HCT116 (cell line): ENCODE measurements around the gene SEPHS2. TPM values are rescaled to one million over a fixed set of nuclear protein-coding genes. Genes with fewer than 3 reads are reported as not detected.

Experiments used
- ATAC-seq: fragments of 200-7000 bp; cut with Tn5 transposase; 2 replicates; pipeline ENCODE4 v1.9.1; 2020; ENCODE audit warnings: mild to moderate bottlenecking, moderate library complexity
- BruUV-seq: library from RNA; stranded (reverse); fragments of 400-500 nt; replicated peaks from 2 replicates; lab custom pipeline; 2021; lab: Mats Ljungman, UMichigan
- CTCF ChIA-PET: fragments of 300-600 bp; sonication (Branson Sonifier 250); formaldehyde crosslinking; loops from one replicate; lab custom pipeline; 2021; ENCODE audit warnings: antibody characterized with exemption; lab: Charles Lee
- POLR2A ChIA-PET: fragments of 300-600, 350-600 bp; sonication (Branson Sonifier 250); formaldehyde crosslinking; loops from one replicate; lab custom pipeline; 2021; ENCODE audit warnings: antibody characterized with exemption; lab: Charles Lee
- RAD21 ChIA-PET, 2 experiments: fragments of 300-600 bp; sonication (Branson Sonifier 250); formaldehyde crosslinking; loops; one replicate each; lab custom pipeline; 2023; ENCODE audit warnings: low total read pairs in 2 of 2; ENCODE audit not compliant: uncharacterized antibody in 2 of 2, unreplicated experiment in 2 of 2, low non-redundant PET in 1 of 2; lab: Charles Lee
- DNase-seq: peaks from one replicate; pipeline ENCODE4 v3.0.0-alpha.2; 2010; ENCODE audit warnings: low read depth, low spot score
- H2AFZ ChIP-seq: fragments of 200-600 bp; shearing (Covaris generic), sonication (generic); 2 replicates; pipeline ENCODE4 v1.6.1; 2017; ENCODE audit warnings: low read depth, mixed run types, mixed read lengths, antibody characterized with exemption, low read length; ENCODE audit not compliant: poor library complexity, severe bottlenecking
- H3K27ac ChIP-seq: 2 replicates; pipeline ENCODE4 v1.5.1; 2012; ENCODE audit warnings: low read depth, low read length
- H3K27me3 ChIP-seq: fragments of 200-600 bp; sonication (generic); 2 replicates; pipeline ENCODE4 v1.6.1; 2016; ENCODE audit warnings: mixed run types, low read length, mixed read lengths; ENCODE audit not compliant: insufficient read depth
- H3K36me3 ChIP-seq, 2 experiments: fragments of 200-500 bp in 1 of 2; fragments of 200-600 bp in 1 of 2; sonication (Bioruptor generic) in 1 of 2; sonication (generic) in 1 of 2; 2 replicates each; pipeline versions ENCODE4 v1.5.1 to v1.6.1; 2014 to 2016; ENCODE audit warnings: low read length in 2 of 2, inconsistent platforms in 1 of 2, mixed read lengths in 1 of 2, mixed run types in 1 of 2; ENCODE audit not compliant: insufficient read depth in 2 of 2, control insufficient read depth in 1 of 2
- H3K4me1 ChIP-seq, 2 experiments: fragments of 200-600 bp in 1 of 2; sonication (generic) in 1 of 2; 2 replicates each; pipeline versions ENCODE4 v1.5.1 to v1.6.1; 2012 to 2017; ENCODE audit warnings: low read length in 2 of 2, inconsistent platforms in 1 of 2, mild to moderate bottlenecking in 1 of 2, mixed read lengths in 1 of 2, mixed run types in 1 of 2, moderate library complexity in 1 of 2; ENCODE audit not compliant: insufficient read depth in 2 of 2, control insufficient read depth in 1 of 2
- H3K4me2 ChIP-seq: fragments of 200-600 bp; sonication (generic); 2 replicates; pipeline ENCODE4 v1.6.1; 2017; ENCODE audit warnings: mixed run types, low read length, mixed read lengths
- H3K4me3 ChIP-seq, 2 experiments: fragments of 200-600 bp in 1 of 2; sonication (generic) in 1 of 2; replicated peaks in 1 of 2; 2 replicates each; pipeline ENCODE4 v1.5.1; 2011 to 2016; ENCODE audit warnings: low read length in 2 of 2, control low read depth in 1 of 2, low read depth in 1 of 2, mild to moderate bottlenecking in 1 of 2, mixed read lengths in 1 of 2, mixed run types in 1 of 2
- H3K79me2 ChIP-seq: fragments of 200-600 bp; sonication (generic); 2 replicates; pipeline ENCODE4 v1.6.1; 2017; ENCODE audit warnings: mild to moderate bottlenecking, mixed run types, low read length, moderate library complexity, mixed read lengths; ENCODE audit not compliant: insufficient read depth
- H3K9ac ChIP-seq: fragments of 200-600 bp; sonication (generic); 2 replicates; pipeline ENCODE4 v1.6.1; 2016; ENCODE audit warnings: low read length, mixed read lengths
- H3K9me2 ChIP-seq: fragments of 200-600 bp; sonication (generic), shearing (Covaris generic); 2 replicates; pipeline ENCODE4 v1.6.1; 2017; ENCODE audit warnings: mixed run types, mild to moderate bottlenecking, moderate library complexity; ENCODE audit not compliant: insufficient read depth
- H3K9me3 ChIP-seq, 2 experiments: fragments of 200-500 bp in 1 of 2; fragments of 200-600 bp in 1 of 2; sonication (Bioruptor generic) in 1 of 2; sonication (generic) in 1 of 2; 2 replicates each; pipeline ENCODE4 v1.6.1; 2014 to 2017; ENCODE audit warnings: low read length in 2 of 2, mixed read lengths in 2 of 2, inconsistent platforms in 1 of 2, low read depth in 1 of 2, mild to moderate bottlenecking in 1 of 2, mixed run types in 1 of 2, moderate library complexity in 1 of 2; ENCODE audit not compliant: control insufficient read depth in 1 of 2, insufficient read depth in 1 of 2
- H4K20me1 ChIP-seq: fragments of 200-600 bp; sonication (generic), shearing (Covaris generic); 2 replicates; pipeline ENCODE4 v1.6.1; 2017; ENCODE audit warnings: mixed run types, mild to moderate bottlenecking, moderate library complexity; ENCODE audit not compliant: insufficient read depth
- CBX3 ChIP-seq: IDR thresholded peaks from 2 replicates; pipeline ENCODE4 v1.6.1; 2012; ENCODE audit warnings: low read depth
- CEBPB ChIP-seq: IDR thresholded peaks from 2 replicates; pipeline ENCODE4 v1.6.1; 2012; ENCODE audit warnings: low read depth
- EGR1 ChIP-seq: IDR thresholded peaks from 2 replicates; pipeline ENCODE4 v1.6.1; 2012; ENCODE audit warnings: low read depth
- ELF1 ChIP-seq: IDR thresholded peaks from 2 replicates; pipeline ENCODE4 v1.6.1; 2012; ENCODE audit warnings: low read depth, borderline replicate concordance
- JUND ChIP-seq: IDR thresholded peaks from 2 replicates; pipeline ENCODE4 v1.6.1; 2012
- MAX ChIP-seq: IDR thresholded peaks from 2 replicates; pipeline ENCODE4 v1.6.1; 2012
- POLR2AphosphoS5 ChIP-seq: IDR thresholded peaks from 2 replicates; pipeline ENCODE4 v1.6.1; 2011; ENCODE audit warnings: mild to moderate bottlenecking, low read depth, low read length, moderate library complexity
- SIN3A ChIP-seq: IDR thresholded peaks from 2 replicates; pipeline ENCODE4 v1.6.1; 2012; ENCODE audit warnings: low read depth
- SP1 ChIP-seq: IDR thresholded peaks from 2 replicates; pipeline ENCODE4 v1.6.1; 2012; ENCODE audit warnings: low read depth
- YY1 ChIP-seq: IDR thresholded peaks from 2 replicates; pipeline ENCODE4 v1.6.1; 2011; ENCODE audit warnings: low read length, low read depth, moderate library complexity, mild to moderate bottlenecking; ENCODE audit not compliant: insufficient replicate concordance; ENCODE audit errors: extremely low read depth
- ZBTB33 ChIP-seq: IDR thresholded peaks from 2 replicates; pipeline ENCODE4 v1.6.1; 2011; ENCODE audit warnings: mild to moderate bottlenecking, low read length, moderate library complexity; ENCODE audit not compliant: insufficient replicate concordance; ENCODE audit errors: extremely low read depth
- intact Hi-C: fragments of 100-400 bp; cut with micrococcal nuclease; formaldehyde crosslinking; loops from 2 replicates; pipeline ENCODE4 v1.10.0; 2022
- total RNA-seq: library from RNA; stranded (reverse); gene quantifications from one replicate; pipeline ENCODE4 v1.2.1, GENCODE V29; 2021; ENCODE audit not compliant: unreplicated experiment

Gene SEPHS2
- total RNA-seq, 1 experiment from 2014 or later = 51.3 TPM

GRCh38 chr16:30481381-30481780 is 35.7 kb upstream of the SEPHS2 start:
- Histone ChIP-seq H3K9me3 (no peaks in the 10 kb centered on the region), H3K27ac (no peak overlapping the region), H3K4me3 (no peak overlapping the region), H3K79me2 (no peaks in the 10 kb centered on the region), H3K9me2 (no peaks in the 10 kb centered on the region), H4K20me1 (no peaks in the 10 kb centered on the region), H3K4me2 (no peak overlapping the region), H3K27me3 (no peaks in the 10 kb centered on the region), H3K36me3 (no peaks in the 10 kb centered on the region), H2AFZ (no peak overlapping the region), H3K9ac (no peak overlapping the region), H3K4me1 (peaks cover 0 to 6% of the 10 kb centered on the region in 2 experiments; a peak in 2 of 4 replicates)
- no TSS peak for BruUV-seq
- DNase-seq = no peak
- no peak for TF ChIP-seq CBX3
- no peak for TF ChIP-seq CEBPB
- no peak for TF ChIP-seq ELF1
- TF ChIP-seq YY1 = no peak
- TF ChIP-seq JUND = no peak
- no peak for TF ChIP-seq EGR1
- TF ChIP-seq ZBTB33 = no peak
- TF ChIP-seq SIN3A = no peak
- TF ChIP-seq POLR2AphosphoS5 = no peak
- TF ChIP-seq SP1 = no peak
- TF ChIP-seq MAX = no peak
- intact Hi-C loops = no loop called here
- RAD21 ChIA-PET = no interaction called here
- CTCF ChIA-PET = no interaction called here
- POLR2A ChIA-PET = no interaction called here
- ATAC-seq = no peak
